GM12878 (cell line): Measurements from ENCODE around the gene UTP25.

ENCODE experiments used
- CHD2 ChIP-seq: IDR thresholded peaks from 2 replicates; pipeline ENCODE4 v1.6.1; 2011; ENCODE audit warnings: low read depth, low read length, improper control_type of control experiment, borderline replicate concordance
- CREB1 ChIP-seq: IDR thresholded peaks from 2 replicates; pipeline ENCODE4 v1.6.1; 2012; ENCODE audit warnings: low read depth, mild to moderate bottlenecking, inconsistent platforms
- CTCF ChIP-seq, 3 experiments: IDR thresholded peaks in 2 of 3; conservative IDR thresholded peaks in 1 of 3; 2 replicates each; pipeline ENCODE4 v1.5.1; 2011; ENCODE audit warnings: low read depth in 3 of 3, low read length in 3 of 3, mild to moderate bottlenecking in 3 of 3, control low read depth in 2 of 3, moderate library complexity in 2 of 3, inconsistent platforms in 1 of 3, mixed read lengths in 1 of 3; ENCODE audit not compliant: control insufficient read depth in 2 of 3, insufficient read depth in 1 of 3; ENCODE audit errors: extremely low read depth in 1 of 3
- ETV6 ChIP-seq, 2 experiments: fragments of 450-650 bp in 1 of 2; IDR thresholded peaks in 1 of 2; conservative IDR thresholded peaks in 1 of 2; 2 replicates each; pipeline ENCODE4 v1.6.1; 2014; ENCODE audit warnings: antibody characterized with exemption in 1 of 2, borderline replicate concordance in 1 of 2, low read depth in 1 of 2, mild to moderate bottlenecking in 1 of 2, moderate library complexity in 1 of 2
- EZH2 ChIP-seq: IDR thresholded peaks from 2 replicates; pipeline ENCODE4 v1.6.1; 2012; ENCODE audit warnings: low read depth, mild to moderate bottlenecking, control low read depth, inconsistent platforms, low read length, borderline replicate concordance; ENCODE audit not compliant: control insufficient read depth
- MYC ChIP-seq: IDR thresholded peaks from 2 replicates; pipeline ENCODE4 v1.6.1; 2011; ENCODE audit warnings: mild to moderate bottlenecking, low read length, moderate library complexity, inconsistent platforms; ENCODE audit not compliant: insufficient read depth, insufficient replicate concordance, insufficient read length, severe bottlenecking
- POLR2A ChIP-seq: IDR thresholded peaks from 2 replicates; pipeline ENCODE4 v1.6.1; 2011; ENCODE audit warnings: low read depth, mild to moderate bottlenecking, low read length
- USF1 ChIP-seq: IDR thresholded peaks from 2 replicates; pipeline ENCODE4 v1.6.1; 2011; ENCODE audit warnings: borderline replicate concordance, low read depth, mild to moderate bottlenecking, moderate library complexity, mixed read lengths, low read length; ENCODE audit not compliant: insufficient read depth; ENCODE audit errors: extremely low read length

- TF ChIP-seq ETV6 (conservative IDR thresholded peaks at IDR 0.05 in 1 of 2, IDR thresholded peaks at IDR 0.05 in 1 of 2; ENCODE audit: borderline replicate concordance in 1 of 2, low read depth in 1 of 2) (no peak), CREB1 (no peak), POLR2A (no peak), CTCF (IDR thresholded peaks at IDR 0.05 in 2 of 3, conservative IDR thresholded peaks at IDR 0.05 in 1 of 3; ENCODE audit: control insufficient read depth in 2 of 3, extremely low read depth in 1 of 3, insufficient read depth in 1 of 3, low read depth in 3 of 3, low read length in 3 of 3) (peak; percentile 77 to 84 (median 83)), CHD2 (no peak), USF1 (no peak), MYC (no peak), EZH2 (no peak)
Observed at GRCh38 chr1:209860293-209860881, 32.6 kb downstream of the UTP25 start.
